ENCODE data around the gene GRPEL1. TPM values are rescaled to one million over a fixed set of nuclear protein-coding genes. Genes with fewer than 3 reads are reported as not detected.
A peak's percentile ranks its signal among the peaks of the same experiment; 100 is the strongest.

The GRPEL1 gene
- total RNA-seq, 1 donor from 2014 or later = 25.7 TPM

- no peak overlapping the region for H3K27ac ChIP-seq
- no peaks in the 10 kb centered on the region for H3K9me3 ChIP-seq
- no peak overlapping the region for H3K4me3 ChIP-seq
- TF ChIP-seq CTCF (IDR thresholded peaks at IDR 0.05) = no peak
- H3K27me3 ChIP-seq (ENCODE audit: low read depth) = no peaks in the 10 kb centered on the region
- intact Hi-C loops (cut with DNase I) = no loop called here
- H3K4me1 ChIP-seq = peaks cover 42% of the 10 kb centered on the region
- no peak for ATAC-seq
- DNase-seq = no peak
- H3K36me3 ChIP-seq = peaks cover 72% of the 10 kb centered on the region
Measured at GRCh38 chr4:7055111-7055989, 12.5 kb downstream of the GRPEL1 start.

- H3K36me3 ChIP-seq = peaks cover 61% of the 10 kb centered on the region
- intact Hi-C loops (cut with DNase I) = no loop called here
- no peaks in the 10 kb centered on the region for H3K27me3 ChIP-seq (ENCODE audit: low read depth)
- no peaks in the 10 kb centered on the region for H3K9me3 ChIP-seq
- no peak overlapping the region for H3K27ac ChIP-seq
- DNase-seq (no peak), ATAC-seq (no peak)
- H3K4me1 ChIP-seq = peaks cover 45% of the 10 kb centered on the region
- no peak for TF ChIP-seq CTCF (IDR thresholded peaks at IDR 0.05)
- no peak overlapping the region for H3K4me3 ChIP-seq
Measured at GRCh38 chr4:7054106-7054880, 13.6 kb downstream of the GRPEL1 start.

- peaks cover 45% of the 10 kb centered on the region for H3K4me1 ChIP-seq
- no peaks in the 10 kb centered on the region for H3K9me3 ChIP-seq
- H3K4me3 ChIP-seq = no peak overlapping the region
- TF ChIP-seq CTCF (IDR thresholded peaks at IDR 0.05) = no peak
- H3K27me3 ChIP-seq (ENCODE audit: low read depth) = no peaks in the 10 kb centered on the region
- ATAC-seq (peak; percentile 91 to 94), DNase-seq (peak; percentile 89)
- H3K36me3 ChIP-seq = peaks cover 50% of the 10 kb centered on the region
- intact Hi-C loops (cut with DNase I) = no loop called here
- H3K27ac ChIP-seq = peak overlapping the region; percentile 62
Measured at GRCh38 chr4:7052923-7053715, 14.7 kb downstream of the GRPEL1 start.

GRCh38 chr4:7052313-7052712 is 15.6 kb downstream of the GRPEL1 start:
- no peaks in the 10 kb centered on the region for H3K27me3 ChIP-seq (ENCODE audit: low read depth)
- intact Hi-C loops (cut with DNase I) = no loop called here
- H3K4me1 ChIP-seq = peaks cover 48% of the 10 kb centered on the region
- H3K9me3 ChIP-seq = no peaks in the 10 kb centered on the region
- no peak for DNase-seq
- peaks cover 50% of the 10 kb centered on the region for H3K36me3 ChIP-seq
- TF ChIP-seq CTCF (IDR thresholded peaks at IDR 0.05) = no peak
- no peak for ATAC-seq
- H3K27ac ChIP-seq = peak overlapping the region; percentile 62
- no peak overlapping the region for H3K4me3 ChIP-seq

GRCh38 chr4:7051905-7052304 is 16.0 kb downstream of the GRPEL1 start:
- no peak for ATAC-seq
- Histone ChIP-seq H3K27ac (no peak overlapping the region), H3K4me3 (no peak overlapping the region), H3K9me3 (no peaks in the 10 kb centered on the region), H3K4me1 (peaks cover 52% of the 10 kb centered on the region), H3K36me3 (peaks cover 49% of the 10 kb centered on the region), H3K27me3 (ENCODE audit: low read depth) (no peaks in the 10 kb centered on the region)
- no peak for DNase-seq
- intact Hi-C loops (cut with DNase I) = no loop called here
- TF ChIP-seq CTCF (IDR thresholded peaks at IDR 0.05) = no peak

Data from lower lobe of right lung (tissue), 2 donors.